Keratinocyte (primary cell): Measurements from ENCODE around the gene LIMS4. TPM values are rescaled to one million over a fixed set of nuclear protein-coding genes. Genes with fewer than 3 reads are reported as not detected.
"Not testable (repeated sequence)": the region's sequence is repeated elsewhere in the genome, so short reads cannot be mapped to it uniquely, and the experiment has no call there.

Experiments used
- DNase-seq: peaks from one replicate; pipeline ENCODE4 v3.0.0-alpha.2; 2011; ENCODE audit warnings: low read depth, missing footprints, low spot score
- FAIRE-seq: peaks from 2 replicates; lab custom pipeline; 2011; peaks lifted over from hg19 to GRCh38; lab: Jason Lieb, UNC
- H2AFZ ChIP-seq: 2 replicates; pipeline ENCODE4 v1.6.0; 2012; ENCODE audit warnings: low read length, control low read depth, inconsistent platforms; ENCODE audit not compliant: control insufficient read depth
- H3K27ac ChIP-seq: 2 replicates; pipeline ENCODE4 v1.5.1; 2011; ENCODE audit warnings: low read length; ENCODE audit not compliant: control insufficient read depth, insufficient read depth
- H3K27me3 ChIP-seq: 3 replicates; pipeline ENCODE4 v1.6.0; 2011; ENCODE audit warnings: low read length; ENCODE audit not compliant: control insufficient read depth, insufficient read depth; ENCODE audit errors: extremely low read depth
- H3K36me3 ChIP-seq, 2 experiments: 2 replicates in 1 of 2; 3 replicates in 1 of 2; pipeline ENCODE4 v1.5.1; 2011; ENCODE audit warnings: low read length in 2 of 2, mild to moderate bottlenecking in 1 of 2; ENCODE audit not compliant: control insufficient read depth in 2 of 2, insufficient read depth in 2 of 2; ENCODE audit errors: extremely low read depth in 1 of 2
- H3K4me1 ChIP-seq: 3 replicates; pipeline ENCODE4 v1.5.1; 2011; ENCODE audit warnings: low read length; ENCODE audit not compliant: control insufficient read depth, insufficient read depth; ENCODE audit errors: extremely low read depth
- H3K4me2 ChIP-seq: 3 replicates; pipeline ENCODE4 v1.6.0; 2011; ENCODE audit warnings: low read depth, low read length; ENCODE audit not compliant: control insufficient read depth, insufficient read depth; ENCODE audit errors: extremely low read depth
- H3K4me3 ChIP-seq, 3 experiments: fragments of 200-600 bp in 1 of 3; sonication (generic) in 1 of 3; 2 replicates in 2 of 3; 3 replicates in 1 of 3; pipeline ENCODE4 v1.5.1; 2011 to 2016; ENCODE audit warnings: low read length in 3 of 3, mild to moderate bottlenecking in 3 of 3, control low read depth in 2 of 3, inconsistent platforms in 1 of 3, low read depth in 1 of 3, mixed read lengths in 1 of 3, mixed run types in 1 of 3, moderate library complexity in 1 of 3; ENCODE audit not compliant: control insufficient read depth in 2 of 3, insufficient read depth in 2 of 3; ENCODE audit errors: extremely low read depth in 1 of 3
- H3K79me2 ChIP-seq: 2 replicates; pipeline ENCODE4 v1.6.0; 2012; ENCODE audit warnings: low read length; ENCODE audit not compliant: control insufficient read depth, insufficient read depth
- H3K9ac ChIP-seq: 3 replicates; pipeline ENCODE4 v1.6.0; 2011; ENCODE audit warnings: low read length; ENCODE audit not compliant: control insufficient read depth, insufficient read depth; ENCODE audit errors: extremely low read depth
- H3K9me1 ChIP-seq: 3 replicates; pipeline ENCODE4 v1.6.0; 2011; ENCODE audit warnings: low read length; ENCODE audit not compliant: control insufficient read depth, insufficient read depth; ENCODE audit errors: extremely low read depth
- H3K9me3 ChIP-seq: 2 replicates; pipeline ENCODE4 v1.5.1; 2012; ENCODE audit warnings: low read depth, low read length; ENCODE audit not compliant: control insufficient read depth
- H4K20me1 ChIP-seq: 3 replicates; pipeline ENCODE4 v1.6.0; 2011; ENCODE audit warnings: low read length; ENCODE audit not compliant: control insufficient read depth, insufficient read depth; ENCODE audit errors: extremely low read depth
- dilution Hi-C: fragments of 300-500 bp; cut with MboI; formaldehyde crosslinking; loops from one replicate; pipeline ENCODE4 v1.7.0; 2020; ENCODE audit warnings: low sequenced_read_pairs; ENCODE audit not compliant: extremely low pct_ligation_motif_present
- polyA plus RNA-seq, 5 experiments: library from polyadenylated mRNA; depleted of rRNA in 3 of 5; stranded (reverse) in 3 of 5; stranded (forward) in 1 of 5; unstranded in 1 of 5; fragments of >200 nt; gene quantifications; 1 replicate in 1 of 5; 2 replicates in 3 of 5; 3 replicates in 1 of 5; pipeline versions ENCODE4 v1.2.1 to v1.2.3, GENCODE V29; 2011 to 2012; ENCODE audit warnings: missing spikeins in 2 of 5, low read depth in 1 of 5, low replicate concordance in 1 of 5

The LIMS4 gene
- polyA plus RNA-seq, 1 donor (not counting 4 experiments of a cell fraction or from before 2014, with no cell fraction given), result 0.58 TPM

DNA sequence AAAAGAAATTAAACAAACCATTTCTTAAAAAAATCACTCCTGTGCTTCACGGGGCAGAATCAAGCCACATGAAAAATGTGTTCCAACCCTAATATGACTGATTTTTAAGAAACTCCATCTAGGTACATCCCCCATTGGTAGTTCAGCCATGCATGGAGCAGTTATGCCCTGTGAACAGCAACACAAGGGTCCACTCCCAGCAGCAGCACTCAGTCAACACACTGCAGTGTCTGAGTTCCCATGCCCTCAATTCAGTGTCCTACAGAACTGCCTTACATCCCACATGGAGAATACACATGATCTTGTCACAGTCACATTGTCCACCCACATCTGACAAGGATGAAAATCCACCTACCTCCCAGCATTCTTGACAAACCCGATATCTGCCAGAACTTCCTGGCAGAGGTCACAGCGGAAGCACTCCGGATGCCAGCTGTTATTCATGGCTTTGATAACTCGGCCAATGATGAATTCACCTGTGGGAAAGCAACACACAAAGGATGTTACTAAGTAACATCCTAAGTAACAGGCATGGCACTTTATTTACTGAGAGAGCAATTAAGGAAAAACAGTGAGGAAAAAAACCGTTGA, 17.4 kb downstream of the LIMS4 start:
- H3K4me1 ChIP-seq, H2AFZ ChIP-seq, H3K4me3 ChIP-seq, H3K36me3 ChIP-seq, FAIRE-seq, dilution Hi-C loops, H4K20me1 ChIP-seq, H3K9me1 ChIP-seq, H3K79me2 ChIP-seq, H3K27me3 ChIP-seq, H3K9me3 ChIP-seq, H3K9ac ChIP-seq, H3K4me2 ChIP-seq, H3K27ac ChIP-seq, DNase-seq: not testable (repeated sequence)

DNA sequence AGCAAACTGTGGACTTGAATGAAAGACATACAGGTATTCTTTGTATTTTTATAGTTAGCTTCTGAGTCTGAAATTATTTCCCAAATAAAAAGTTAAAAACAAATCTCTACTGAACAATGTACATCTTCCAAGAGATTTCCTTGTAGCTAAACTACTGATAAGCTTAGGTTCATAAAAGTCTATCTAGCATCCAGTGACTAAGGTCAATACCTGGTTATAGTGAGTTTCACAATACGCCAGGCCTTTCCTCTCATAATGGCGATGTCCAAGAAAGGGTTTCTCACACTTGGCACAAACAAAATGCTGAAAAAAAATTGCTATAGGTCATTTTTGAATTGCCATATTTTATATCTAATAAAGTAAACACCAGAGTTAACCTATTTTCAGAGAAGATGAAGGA, 21.7 kb downstream of the LIMS4 start:
- H3K4me2 ChIP-seq, H3K27me3 ChIP-seq, DNase-seq, H3K4me1 ChIP-seq, H3K4me3 ChIP-seq, dilution Hi-C loops, H3K36me3 ChIP-seq, H3K9ac ChIP-seq, H3K9me3 ChIP-seq, H4K20me1 ChIP-seq, H3K9me1 ChIP-seq, H3K27ac ChIP-seq, H2AFZ ChIP-seq, H3K79me2 ChIP-seq, FAIRE-seq: not testable (repeated sequence)

DNA sequence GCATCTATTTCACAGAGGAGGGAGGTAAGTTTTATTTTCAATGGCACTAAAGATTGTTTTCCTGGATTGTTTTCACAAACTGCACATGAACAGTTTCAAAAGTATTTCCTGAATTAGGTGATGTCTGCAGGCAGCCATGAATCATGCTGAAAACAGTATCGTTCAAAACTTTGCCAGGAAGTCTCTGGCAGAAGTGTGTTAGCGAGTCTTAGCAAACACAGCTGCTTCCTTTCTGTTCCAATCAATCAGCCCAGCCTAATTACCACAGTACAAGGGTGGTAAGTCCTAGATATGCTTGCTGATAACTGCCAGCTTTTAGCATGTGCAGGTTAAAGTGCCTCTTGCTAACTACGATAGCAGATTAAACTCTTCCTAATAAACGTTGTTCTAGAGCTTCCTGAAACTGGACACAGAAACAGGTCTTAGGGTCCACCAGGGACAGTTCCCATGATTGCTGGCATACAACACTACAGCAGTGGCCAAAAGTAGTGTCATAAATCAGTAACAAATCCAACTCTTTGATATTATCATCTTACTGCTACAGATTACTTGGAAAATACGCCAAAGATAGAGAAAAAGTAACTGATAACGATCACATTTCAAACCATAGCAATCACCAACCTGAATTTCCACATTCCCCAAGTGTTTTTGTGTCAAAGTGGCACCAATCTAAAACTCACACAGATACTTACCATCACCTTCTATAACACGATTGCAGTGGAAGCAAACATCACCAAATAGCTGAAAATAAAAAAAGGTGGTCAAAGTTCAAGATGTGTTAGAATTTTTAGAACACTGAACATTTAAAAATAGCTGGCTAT, 23.3 kb downstream of the LIMS4 start:
- DNase-seq, H3K4me2 ChIP-seq, dilution Hi-C loops, H3K9me3 ChIP-seq, H4K20me1 ChIP-seq, H3K9me1 ChIP-seq, H3K4me3 ChIP-seq, H3K27ac ChIP-seq, H3K4me1 ChIP-seq, FAIRE-seq, H3K79me2 ChIP-seq, H3K9ac ChIP-seq, H2AFZ ChIP-seq, H3K36me3 ChIP-seq, H3K27me3 ChIP-seq: not testable (repeated sequence)

DNA sequence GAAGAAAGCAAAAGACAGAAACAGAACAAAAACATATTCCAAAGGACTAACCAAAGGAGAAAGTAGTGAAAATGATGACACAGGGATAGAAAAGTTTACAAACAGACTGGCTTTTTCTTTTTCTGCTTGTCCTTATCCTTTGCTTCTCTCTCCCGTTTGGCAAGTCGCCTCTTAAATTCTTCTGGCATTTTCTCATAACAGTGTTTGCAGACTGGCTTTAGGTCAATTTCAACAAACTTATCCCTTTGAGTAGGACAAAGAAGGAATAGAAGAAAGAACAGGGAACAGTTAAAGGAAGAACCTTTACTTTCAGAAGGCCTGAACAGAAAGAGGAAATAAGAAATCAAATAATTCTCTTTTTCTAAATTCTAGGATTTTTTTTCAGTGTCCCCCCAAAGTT, 26.0 kb downstream of the LIMS4 start:
- not testable (repeated sequence) for FAIRE-seq

More for the DNA sequence above, 26.0 kb downstream of the LIMS4 start:
- H3K9ac ChIP-seq, H3K9me1 ChIP-seq, H3K4me2 ChIP-seq, H3K27me3 ChIP-seq, H3K4me3 ChIP-seq, H3K27ac ChIP-seq, H3K36me3 ChIP-seq, H4K20me1 ChIP-seq, H3K79me2 ChIP-seq, H2AFZ ChIP-seq, dilution Hi-C loops, H3K9me3 ChIP-seq, H3K4me1 ChIP-seq, DNase-seq: not testable (repeated sequence)
